GM18907 (cell line): Measurements from ENCODE around the gene IRF2.

Experiments
- ATAC-seq: cut with Tn5 transposase; IDR thresholded peaks from one replicate; pipeline ENCODE4 v1.9.1; 2021; ENCODE audit warnings: mild to moderate bottlenecking, moderate library complexity; ENCODE audit not compliant: unreplicated experiment

The IRF2 gene

DNA sequence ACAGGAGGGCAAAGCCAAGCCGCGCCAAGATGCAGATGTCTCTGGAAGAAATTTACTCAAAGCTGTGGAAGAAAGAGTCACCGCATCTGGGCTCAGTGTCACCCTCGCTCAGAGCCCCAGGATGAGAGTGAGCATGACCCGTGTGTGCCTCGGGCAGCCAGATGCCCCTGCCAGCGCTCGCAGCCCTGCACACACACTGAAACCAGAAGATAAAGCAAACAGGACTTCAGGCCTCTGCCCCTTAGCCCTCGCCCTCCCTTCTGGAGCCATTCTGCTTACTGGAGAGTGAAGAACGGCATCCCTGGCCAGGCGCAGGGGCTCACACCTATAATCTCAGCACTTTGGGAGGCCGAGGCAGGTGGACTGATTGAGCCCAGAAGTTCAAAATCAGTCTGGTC, 103.0 kb downstream of the IRF2 start:
- ATAC-seq = no peak

DNA sequence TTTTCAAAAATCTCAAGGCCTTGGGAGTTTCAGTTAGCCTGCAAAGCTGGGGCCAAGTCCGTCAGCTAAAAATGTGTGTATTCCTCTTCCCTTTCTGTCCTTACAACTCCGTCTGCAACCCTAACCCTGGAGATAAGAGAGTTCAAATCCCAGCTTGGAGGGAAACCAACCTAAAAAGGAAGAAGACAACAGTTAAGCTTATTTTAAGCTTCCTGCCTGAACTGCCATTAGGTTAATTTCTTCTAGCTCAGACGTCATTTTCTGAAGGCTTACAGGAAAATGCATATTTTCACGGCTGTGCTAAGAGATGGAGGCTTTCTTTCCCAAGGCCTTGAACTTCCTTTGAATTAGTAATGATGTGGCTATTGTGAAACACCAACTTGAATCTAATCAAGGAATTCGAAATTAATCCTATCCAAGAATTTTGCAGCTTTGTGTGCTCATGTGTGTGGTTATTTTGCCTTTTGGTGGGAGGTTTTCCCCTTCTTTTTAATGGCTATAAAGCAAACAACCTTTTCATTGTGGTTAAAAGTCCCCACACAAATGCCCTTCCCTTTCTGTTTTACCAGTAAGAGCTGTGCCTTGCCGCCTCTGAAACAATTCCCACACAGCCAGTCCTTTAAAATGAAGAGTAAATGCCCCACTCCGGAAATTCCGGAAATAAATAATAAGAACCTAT, 103.5 kb downstream of the IRF2 start:
- ATAC-seq = no peak

DNA sequence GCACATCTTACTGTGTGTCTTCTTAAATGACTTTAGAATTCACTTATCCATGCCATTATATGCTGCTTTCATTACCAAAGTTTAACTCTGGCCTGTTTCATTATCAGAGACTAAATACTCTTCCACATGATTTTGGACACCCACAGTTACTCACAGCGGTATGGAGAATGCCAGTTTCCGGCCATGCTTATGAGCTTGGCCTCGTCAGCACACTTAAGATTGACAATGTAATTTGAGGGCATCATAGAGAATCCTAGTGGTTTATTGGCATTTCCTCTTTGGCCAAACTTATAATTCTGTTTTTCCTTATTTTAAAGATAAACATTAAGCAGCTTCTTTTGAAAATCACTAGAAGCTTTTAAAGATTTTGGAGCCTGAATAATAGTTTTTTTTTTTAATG, 104.5 kb downstream of the IRF2 start:
- no peak for ATAC-seq

- ATAC-seq = no peak
These were observed 105.6 kb downstream of the IRF2 start for GRCh38 chr4:184368731-184369130.

DNA sequence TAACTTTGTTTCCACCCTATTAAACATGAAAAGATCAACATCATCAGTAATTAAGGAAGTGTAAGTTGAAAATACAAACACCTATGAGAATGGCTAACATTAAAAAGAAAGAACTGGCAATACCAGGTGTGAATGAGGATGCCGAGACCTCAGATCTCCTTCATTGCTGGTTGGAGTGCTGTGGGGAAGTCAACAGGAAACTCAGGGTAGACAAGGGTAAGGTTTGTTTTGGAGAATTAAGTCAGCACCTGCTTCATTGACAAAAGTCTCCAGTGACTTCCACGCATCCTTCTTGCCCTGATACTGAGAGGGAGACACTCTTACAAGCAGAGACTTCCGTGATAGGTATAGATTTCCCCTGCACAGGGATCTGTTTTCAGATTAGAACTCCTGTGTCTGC, 106.1 kb downstream of the IRF2 start:
- ATAC-seq = no peak

- peak; percentile 91 for ATAC-seq
These were observed 110.0 kb downstream of the IRF2 start for GRCh38 chr4:184364100-184364921.

DNA sequence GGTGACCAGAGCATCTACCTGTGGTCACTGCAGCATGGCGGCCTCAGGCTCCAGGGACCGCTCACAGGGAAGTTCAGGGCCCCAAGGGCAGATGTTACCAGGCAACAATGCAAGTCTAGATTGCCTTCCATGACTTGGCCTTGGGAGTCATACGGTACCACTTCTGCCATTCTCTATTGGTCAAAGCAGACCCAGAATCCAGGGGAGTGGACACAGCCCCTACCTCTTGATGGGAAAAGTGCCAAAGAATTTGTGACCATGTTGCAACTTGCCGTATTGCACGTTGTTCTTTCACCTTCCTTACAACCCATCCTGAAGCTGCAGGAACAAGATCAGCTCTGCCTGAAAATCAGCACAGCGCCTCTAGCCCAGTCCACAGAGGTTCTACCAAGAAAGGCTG, 111.1 kb downstream of the IRF2 start:
- ATAC-seq = no peak

DNA sequence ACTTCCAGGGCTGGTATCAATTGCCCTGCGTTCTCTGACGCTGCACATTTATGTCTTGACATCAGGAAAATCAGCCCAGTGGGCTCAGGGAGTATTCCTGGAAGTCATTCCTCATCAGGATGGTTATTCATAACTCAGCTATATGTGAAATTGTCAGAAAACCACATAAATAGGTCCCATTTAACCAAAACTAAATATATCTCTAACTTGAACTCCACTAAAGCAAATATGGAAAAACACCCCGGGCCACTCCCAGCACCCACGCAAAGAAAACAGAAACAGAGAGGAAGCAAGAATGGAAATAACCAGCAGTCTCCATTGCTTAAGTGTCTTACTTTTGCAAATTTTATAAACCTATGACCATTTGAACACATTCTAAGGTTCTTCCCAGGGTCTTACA, 112.0 kb downstream of the IRF2 start:
- ATAC-seq = no peak

DNA sequence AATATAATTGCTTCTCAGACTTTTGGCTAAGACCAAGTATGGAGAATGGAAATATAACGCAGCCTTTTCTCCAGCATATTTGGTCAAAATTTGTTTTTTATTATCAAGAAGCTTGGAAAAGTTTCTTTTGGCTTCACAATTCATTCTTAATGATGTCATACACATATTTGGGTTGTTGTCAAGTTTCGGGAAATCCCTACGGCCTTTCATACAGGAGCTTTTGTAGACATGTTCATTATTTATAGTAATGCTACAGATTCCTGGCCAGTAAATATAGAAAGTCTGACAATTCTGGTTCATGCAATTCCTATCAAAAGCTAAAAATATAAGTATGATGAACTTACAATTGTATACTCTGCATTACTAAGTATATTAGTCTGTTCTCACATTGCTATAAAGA, 112.9 kb downstream of the IRF2 start:
- ATAC-seq = no peak

- ATAC-seq = no peak
These were observed 114.5 kb downstream of the IRF2 start for GRCh38 chr4:184359888-184360287.

GRCh38 chr4:184358521-184359232, 115.7 kb downstream of the IRF2 start:
- no peak for ATAC-seq

DNA sequence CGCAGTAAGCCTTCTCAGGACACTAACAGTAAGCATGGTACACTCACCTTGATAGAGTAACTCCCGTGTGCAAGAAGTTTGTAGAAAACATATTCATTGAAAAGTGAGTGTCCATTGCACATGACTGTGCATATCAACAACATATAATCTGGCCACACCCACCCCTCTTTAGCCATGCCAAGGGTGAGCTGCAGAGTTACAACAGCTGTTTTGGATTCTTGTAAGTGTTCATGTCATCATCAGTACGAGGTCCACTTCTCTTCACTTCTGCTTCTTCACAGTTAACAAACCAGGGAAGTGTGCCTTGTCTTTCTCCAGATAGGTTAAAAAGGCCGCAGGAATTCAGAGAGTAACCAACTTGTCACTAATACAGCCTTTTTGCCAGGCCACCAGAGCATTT, 116.6 kb downstream of the IRF2 start:
- ATAC-seq = no peak

DNA sequence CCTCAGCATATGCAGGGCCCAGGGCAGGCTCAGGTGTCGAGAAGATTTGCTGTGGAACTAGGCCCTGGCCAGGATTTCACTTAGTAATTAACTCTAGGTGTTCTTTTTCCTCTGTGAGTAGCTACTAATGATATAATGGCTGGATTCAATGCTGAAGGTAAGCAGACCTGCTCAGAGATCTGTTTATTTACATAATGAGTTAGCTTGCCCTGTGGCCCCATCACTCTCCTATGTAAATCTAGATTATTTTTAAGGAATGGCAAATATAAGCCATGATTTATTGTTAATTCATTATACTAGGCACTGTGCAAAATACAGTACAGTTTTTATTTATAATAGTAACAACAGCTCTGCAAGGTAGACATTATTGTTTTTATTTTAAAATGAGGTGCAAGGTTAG, 117.2 kb downstream of the IRF2 start:
- no peak for ATAC-seq

- no peak for ATAC-seq
These were observed 118.0 kb downstream of the IRF2 start for GRCh38 chr4:184356366-184356765.

GRCh38 chr4:184355857-184356256, 118.5 kb downstream of the IRF2 start:
- ATAC-seq = no peak

GRCh38 chr4:184355111-184355604, 119.2 kb downstream of the IRF2 start:
- ATAC-seq = peak; percentile 42

GRCh38 chr4:184352891-184353290, 121.5 kb downstream of the IRF2 start:
- ATAC-seq = no peak

DNA sequence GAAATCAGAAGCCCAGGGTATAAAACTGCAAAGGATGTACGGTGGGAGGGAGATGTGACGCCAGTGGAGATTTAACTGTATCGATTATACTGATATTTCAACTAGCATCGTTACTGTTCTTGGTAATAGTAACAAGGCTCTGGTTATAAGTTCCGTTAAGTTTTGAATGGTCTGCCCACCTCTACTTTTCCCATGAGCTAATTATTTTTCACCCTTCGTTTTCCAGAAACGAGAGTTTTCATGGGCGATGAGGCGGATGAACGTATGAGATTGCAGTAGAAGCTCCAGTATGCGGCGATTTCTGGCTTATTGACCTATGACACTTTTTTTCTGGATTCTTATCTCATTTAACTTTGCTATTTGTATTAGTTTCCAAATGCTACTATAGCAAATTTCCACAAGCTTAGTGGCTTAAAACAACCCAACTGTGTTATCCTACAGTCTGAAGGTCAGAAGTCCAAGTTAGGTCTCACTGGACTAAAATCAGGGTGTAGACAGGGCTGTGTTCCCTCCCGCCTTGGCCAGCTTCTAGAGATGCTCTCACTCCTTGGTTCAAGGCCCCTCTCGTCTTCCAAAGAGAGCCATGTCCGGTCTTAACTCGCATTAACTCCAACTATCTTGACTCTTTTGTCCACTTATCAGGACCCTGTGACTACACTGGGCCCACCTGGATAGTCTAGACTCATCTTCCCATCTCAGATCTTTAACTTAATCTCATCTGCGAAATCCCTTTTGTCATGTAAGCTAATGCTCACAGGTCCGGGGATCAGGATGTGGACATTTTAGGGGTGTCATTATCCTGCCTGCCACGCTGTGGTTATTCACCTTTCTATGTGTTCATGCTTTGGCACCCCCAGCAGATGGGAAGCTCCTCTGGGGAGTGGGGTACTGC, 122.5 kb downstream of the IRF2 start:
- ATAC-seq = no peak

GRCh38 chr4:184350964-184351363, 123.4 kb downstream of the IRF2 start:
- no peak for ATAC-seq

DNA sequence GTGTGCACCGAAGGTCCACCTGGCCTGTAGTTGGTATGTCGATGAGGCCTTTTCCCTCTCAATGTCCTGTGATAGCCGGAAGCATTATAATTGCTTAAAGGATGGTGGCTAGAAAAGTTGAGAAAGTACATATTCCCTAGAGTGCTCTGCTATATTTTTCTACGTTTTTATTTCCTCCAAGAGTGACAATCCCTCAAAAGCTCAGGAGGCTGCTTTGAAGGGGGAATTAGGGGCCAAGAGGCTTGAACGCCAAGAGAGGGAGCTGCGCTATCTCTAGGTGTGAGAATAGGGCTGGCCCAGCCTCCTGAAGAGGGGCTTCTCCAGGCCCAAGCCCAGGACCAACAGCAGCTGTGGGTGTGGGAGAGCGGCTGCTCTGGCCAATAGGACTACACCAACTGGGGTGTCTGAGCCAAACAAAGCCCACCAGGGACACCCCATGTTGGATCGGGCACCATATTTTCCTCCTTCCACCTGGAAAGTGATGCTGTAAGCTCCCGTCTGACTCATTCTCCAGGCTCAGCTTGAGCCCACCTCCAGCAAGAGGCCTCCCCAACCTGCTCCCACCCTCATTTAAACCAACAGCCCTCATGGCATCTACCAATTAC, 124.0 kb downstream of the IRF2 start:
- no peak for ATAC-seq
